ENCODE results near the gene GRN.
"Not testable (repeated sequence)": the region's sequence is repeated elsewhere in the genome, so short reads cannot be mapped to it uniquely, and the experiment has no call there.

Gene GRN

DNA sequence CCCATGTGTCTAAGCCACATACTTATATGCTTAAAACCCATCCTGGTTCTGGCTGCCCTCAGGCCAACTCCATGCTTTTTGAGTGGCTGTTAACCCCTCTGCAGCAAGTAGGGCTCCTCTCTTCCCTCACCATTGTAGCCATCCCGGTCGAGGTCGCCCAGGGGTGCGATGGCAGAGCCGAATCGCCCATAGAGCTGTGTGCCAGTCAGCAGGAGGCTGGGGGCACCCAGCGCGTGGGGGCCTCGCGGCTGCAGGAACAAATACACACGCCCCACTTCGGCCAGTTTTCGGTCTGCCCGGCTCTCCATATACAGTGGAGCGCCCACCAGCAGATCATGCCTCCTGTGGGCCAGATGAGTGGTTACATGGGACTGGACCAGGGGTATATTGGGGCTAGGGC, 38.3 kb downstream of the GRN start:
- no peak for DNase-seq (ENCODE audit: low spot score)

DNA sequence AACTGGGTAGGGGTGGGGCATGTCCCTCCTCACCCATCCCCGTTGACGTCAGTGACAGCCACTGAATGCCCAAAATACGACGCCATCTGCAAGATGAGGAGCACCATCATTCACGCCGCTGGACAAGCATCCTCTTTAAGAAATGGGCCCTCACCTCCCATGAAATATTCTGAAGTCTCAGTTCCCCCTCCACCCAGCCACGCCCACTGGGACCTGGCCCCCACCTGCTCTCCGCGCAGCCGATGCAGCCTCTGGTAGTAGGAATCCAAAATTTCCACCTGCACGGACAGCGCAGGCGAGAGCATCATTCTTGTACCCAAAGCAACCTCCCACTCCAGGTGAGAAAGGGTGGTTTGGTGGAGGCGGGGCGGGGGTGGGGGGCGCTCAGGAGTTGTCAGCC, 38.8 kb downstream of the GRN start:
- no peak for DNase-seq (ENCODE audit: low spot score)

DNA sequence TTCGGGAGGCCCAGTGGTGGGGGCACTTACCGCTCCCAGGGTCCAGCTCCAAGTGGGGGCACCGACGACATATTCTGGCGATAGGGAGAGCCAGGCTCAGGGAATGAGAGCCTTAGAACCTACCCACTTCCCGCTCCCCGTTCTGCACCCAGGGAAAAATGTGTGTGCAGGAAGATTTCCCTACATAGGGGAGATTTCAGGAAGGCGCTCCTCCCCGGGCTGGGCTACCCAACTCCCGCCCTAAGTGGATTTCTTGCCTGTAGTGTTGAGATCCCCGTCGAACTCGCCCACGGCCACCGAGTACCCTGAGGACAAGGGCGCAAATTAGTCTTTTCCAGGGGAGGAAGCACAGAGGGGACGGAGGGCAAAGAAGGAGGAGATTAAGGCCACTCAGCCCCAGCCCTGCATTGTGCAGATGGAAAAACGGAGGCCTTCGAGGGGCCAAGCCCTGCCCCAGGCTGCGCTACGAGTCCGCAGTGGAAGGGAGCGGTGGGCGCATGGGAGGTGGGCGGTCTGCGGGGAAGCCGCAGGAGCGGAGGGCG, 39.2 kb downstream of the GRN start:
- no peak for DNase-seq (ENCODE audit: low spot score)

DNA sequence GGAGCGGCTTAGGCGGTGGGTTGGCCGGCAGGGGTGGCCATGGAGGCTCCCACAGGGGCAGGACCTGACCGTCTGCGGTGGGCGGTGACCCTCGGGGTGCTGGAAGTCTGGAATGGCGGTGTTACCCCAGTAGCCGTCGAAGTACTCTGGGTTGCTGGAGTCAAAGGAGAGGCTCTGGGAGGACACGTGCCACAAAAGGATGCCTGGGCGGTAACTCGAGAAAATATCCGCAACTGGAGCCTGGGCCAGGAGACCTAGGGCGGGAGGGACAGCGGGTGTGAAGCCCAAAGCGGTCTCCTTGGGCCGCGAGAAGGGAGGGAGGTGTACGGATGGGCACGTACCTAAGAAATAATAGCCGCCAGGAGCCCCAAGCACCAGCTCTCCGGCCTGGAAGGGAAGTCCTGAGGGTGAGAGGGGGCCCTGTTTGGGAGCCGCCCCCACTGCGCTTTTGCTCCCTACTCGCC, 39.8 kb downstream of the GRN start:
- no peak for DNase-seq (ENCODE audit: low spot score)

DNA sequence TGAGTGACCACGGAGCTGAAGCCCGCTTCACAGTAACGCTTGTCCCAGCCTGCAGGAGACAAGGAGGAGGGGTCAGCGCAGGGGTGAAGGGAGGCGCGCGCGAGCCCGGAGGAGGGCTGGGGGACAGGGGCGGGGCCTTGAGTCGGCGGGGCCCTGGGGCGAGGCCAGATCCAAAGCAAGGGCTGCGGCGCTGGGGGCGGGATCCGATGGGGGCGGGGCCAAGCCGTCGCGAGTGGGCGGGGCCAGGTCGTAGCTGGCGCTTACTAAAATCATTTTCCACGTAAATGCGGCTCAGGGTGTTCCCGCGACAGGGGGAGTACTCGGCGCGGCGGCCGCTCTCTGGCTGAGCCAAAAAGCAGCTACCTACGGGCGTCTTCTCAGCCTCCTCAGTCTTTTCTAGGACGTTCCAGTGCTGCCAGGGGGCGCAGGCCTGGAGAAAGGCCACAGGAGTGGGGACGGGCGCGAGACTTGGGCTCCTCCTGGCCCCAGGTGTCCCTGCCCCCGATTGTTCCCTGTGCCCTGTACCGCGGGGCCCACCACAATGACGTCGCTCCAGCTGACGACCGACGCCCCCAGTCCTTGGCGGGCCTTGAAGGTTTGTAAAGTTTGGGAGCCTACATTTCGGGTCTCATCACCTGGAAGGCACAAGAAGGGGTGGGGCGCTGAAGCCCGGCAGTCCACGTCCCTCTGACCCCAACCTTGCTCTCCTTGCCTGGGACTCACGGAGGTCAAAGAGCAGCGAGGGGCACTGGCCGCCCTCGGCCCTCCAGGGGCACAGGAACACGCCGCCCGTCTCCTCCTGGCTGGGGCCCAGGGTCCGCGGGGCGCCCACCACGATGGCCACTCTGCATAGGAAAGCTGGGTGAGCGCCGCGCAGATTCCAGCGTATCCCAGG, 40.4 kb downstream of the GRN start:
- peak; percentile 64 for DNase-seq (ENCODE audit: low spot score)

DNA sequence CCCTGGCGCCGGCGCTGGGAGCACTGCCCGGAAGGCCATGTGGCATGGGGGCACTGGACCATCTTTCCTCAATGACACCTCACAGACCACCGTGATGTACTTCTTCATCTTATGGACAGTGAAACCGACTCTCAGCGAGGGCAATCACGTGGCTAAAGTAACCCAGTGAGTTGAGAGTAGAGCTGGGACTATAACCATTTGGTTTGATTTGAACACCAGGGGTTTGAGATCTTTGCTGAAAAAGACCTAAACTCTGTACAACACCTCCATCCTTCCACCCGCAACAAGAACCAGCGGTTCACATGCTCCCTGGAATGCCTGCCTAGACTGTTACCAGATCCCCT, 41.1 kb downstream of the GRN start:
- DNase-seq (ENCODE audit: low spot score): no peak

DNA sequence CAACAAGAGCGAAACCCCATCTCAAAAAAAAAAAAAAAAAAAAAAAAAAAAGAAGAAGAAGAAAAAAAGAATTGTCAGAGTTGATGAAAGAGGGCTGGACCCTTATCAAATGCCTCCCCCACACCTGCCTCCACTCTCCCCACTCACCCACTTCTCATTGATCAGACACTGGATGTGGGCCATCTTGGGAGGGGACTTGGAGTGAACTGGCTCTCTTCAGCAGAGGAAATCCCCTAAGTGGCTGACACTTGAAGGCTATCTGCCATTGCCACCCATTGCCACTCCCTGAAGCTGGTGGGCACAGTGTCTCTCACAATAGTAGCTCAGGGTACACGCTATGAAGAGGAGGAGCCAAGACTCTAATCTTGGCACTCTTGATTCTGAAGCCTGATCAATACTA, 42.7 kb downstream of the GRN start:
- no peak for DNase-seq (ENCODE audit: low spot score)

DNA sequence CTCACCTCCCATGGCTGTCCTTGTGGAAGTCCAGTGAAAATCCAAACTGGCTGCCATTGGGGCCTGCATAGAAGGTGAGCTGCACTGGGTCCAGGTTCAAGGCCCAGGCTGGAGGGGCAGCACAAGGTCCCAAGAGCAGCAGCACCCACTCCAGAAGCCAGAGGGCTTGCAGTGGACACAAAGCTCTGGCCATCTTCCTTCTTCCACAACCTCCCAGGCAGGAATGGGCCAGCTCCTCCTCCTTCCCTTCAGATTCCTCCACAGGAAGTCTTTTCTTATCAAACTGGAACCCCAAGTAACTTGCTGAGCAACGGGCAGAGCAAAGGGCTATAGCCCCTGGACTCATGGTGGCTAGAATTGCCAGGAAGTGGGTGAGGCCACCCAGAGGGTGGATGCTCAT, 44.2 kb downstream of the GRN start, which contains the start of gene ITGA2B:
Gene ITGA2B, minus strand, starts transcription at position 369 of the 400 bp plus-strand sequence. Its CDS starts 176 bp downstream, at position 193.
- no peak for DNase-seq (ENCODE audit: low spot score)

DNA sequence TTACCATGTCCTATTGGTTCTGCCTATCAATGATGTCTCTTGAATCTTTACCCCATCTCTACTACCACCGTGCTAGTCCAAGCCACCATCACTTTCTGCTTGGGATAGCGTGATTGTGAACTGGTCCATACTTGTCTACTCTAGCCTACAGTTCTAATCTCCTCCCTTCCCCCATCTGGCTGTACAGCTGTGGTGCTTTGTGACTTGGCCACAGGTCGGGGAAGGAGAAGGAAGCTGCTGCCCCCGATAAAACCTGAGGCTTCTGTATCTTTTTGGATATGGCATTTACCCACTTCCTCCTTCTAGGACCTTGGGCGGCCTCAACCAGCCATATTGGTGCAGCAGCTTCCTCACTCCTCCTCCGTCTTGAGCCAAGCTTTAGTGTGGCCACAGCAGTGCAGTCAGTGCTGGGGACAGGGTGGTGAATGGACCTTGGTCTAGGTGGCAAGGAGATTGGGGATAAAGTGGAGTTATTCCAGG, 44.7 kb downstream of the GRN start:
- DNase-seq (ENCODE audit: low spot score): no peak

DNA sequence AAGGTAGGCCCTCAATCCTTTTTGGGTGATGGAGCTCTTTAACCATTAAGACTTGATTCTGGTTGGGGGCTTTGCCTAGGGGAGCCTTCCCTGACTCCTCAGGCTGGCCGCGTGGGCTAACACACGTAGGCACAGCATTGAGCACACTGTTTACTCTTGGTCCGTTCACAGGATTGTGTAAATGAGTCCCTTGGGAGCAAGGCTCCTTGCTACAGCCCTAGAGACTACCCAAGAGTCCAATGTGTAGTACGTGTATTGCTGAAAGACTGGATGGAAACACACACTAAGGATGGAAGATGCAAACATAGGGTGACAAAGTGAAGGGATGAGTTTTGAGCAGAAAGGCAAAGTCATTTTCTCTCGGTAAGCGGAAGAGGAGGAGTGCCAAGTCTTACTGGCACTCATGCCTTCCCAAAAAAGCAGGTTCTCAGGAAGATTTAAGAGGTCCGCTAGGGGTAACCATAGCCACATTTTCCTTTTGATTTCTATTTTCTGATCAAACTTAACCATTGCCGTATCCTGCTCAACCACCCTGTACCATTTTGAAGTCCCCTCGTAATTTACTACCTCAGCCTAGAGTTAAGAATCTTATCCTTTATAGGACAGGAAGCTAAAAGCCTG, 45.3 kb downstream of the GRN start:
- no peak for DNase-seq (ENCODE audit: low spot score)

DNA sequence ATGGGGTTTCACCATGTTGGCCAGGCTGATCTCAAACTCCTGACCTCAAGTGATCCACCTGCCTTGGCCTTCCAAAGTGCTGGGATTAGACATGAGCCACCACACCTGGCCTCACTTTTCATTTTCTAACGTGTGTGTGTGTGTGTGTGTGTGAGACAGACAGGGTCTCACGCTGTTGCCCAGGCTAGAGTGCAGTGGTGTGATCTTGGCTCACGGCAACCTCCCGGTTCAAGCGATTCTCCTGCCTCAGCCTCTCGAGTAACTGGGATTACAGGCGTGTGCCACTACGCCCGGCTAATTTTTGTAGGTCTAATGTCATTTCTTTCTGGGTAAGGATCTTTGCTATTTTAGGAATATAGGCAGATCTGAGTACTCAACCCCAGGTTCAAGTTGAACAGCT, 49.0 kb downstream of the GRN start:
- not testable (repeated sequence) for DNase-seq (ENCODE audit: low spot score)

DNA sequence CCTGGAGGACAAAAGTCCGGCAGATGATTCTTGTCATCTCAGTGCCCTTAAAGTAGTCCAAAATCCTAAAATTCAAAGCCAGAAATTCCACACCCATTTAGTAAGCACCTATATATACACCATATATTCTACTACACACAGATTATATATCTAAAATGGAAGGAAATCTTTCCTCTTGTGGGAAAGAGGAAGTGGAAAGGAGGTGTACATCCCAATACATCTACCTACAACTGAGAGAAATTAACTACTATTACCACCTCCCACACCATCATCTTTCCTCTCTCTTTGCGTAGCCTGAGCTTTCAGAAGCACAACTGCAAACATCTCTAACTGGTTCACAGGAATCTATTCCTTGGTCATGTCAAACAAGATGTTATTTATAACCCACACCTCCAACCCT, 49.7 kb downstream of the GRN start:
- no peak for DNase-seq (ENCODE audit: low spot score)

DNA sequence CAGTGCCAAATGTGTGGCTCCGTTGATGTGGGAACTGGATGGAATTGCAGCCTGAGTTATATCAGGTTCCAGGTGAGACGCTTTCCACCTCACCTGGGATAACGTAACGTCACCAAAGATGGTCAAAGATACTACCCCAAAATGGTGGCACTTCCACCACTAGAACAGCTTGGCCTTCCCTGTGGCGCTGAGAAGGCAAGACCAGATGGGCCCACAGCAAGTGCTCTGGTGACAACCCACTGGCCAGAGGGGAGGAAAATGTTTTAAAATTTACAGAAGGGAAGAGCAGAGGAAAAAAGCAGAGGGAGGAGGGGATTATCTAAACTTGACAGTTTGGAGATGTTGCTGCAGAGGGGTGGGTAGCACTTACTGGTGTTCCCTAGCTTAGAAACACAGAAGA, 51.8 kb downstream of the GRN start:
- no peak for DNase-seq (ENCODE audit: low spot score)

DNA sequence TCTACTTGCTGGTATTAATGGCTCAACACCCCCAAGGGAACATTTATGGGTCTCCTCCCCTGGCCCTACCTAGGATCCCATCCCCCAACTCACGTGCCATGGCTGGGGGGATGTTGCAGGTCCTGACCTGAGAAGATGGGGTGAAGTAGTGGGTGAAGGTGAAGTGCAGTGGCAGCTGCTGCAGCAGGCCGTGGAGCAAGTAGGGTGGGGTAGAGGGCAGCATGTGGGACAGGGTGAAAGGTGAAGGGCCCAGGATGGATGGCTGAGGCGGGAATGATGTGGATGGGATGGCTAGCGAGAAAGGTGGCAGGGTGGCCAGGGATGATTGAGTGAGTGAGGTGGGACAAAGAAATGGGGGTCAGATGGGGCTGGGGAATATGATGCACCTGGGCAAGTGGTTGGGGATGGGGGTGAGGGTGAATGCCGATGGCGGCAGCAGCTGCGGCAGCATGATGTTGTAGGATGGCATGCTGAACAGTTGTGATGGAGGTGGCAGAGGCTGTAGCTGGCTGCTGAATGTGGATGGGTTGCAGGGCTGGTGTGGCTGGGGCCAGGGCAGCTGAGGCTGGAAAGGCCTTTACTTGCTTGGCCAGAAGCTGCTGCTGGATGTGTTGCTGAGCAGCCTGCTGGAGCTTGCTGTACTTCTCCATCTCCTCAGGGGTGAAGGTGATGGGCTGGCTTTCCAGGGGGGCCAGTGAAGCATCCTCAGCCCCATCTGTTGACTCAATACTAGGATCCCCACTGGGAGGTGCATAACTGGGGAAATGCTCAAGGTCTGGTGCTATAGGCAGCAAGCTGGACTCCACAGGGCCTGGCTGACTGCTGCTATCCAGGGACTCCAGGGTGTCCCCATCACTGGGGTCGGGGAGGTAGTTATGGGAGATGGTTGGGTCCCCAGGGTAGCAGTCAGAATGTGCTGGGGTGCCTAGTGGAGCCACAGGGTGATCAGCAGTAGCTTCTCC, 52.7 kb downstream of the GRN start:
- DNase-seq (ENCODE audit: low spot score): no peak

DNA sequence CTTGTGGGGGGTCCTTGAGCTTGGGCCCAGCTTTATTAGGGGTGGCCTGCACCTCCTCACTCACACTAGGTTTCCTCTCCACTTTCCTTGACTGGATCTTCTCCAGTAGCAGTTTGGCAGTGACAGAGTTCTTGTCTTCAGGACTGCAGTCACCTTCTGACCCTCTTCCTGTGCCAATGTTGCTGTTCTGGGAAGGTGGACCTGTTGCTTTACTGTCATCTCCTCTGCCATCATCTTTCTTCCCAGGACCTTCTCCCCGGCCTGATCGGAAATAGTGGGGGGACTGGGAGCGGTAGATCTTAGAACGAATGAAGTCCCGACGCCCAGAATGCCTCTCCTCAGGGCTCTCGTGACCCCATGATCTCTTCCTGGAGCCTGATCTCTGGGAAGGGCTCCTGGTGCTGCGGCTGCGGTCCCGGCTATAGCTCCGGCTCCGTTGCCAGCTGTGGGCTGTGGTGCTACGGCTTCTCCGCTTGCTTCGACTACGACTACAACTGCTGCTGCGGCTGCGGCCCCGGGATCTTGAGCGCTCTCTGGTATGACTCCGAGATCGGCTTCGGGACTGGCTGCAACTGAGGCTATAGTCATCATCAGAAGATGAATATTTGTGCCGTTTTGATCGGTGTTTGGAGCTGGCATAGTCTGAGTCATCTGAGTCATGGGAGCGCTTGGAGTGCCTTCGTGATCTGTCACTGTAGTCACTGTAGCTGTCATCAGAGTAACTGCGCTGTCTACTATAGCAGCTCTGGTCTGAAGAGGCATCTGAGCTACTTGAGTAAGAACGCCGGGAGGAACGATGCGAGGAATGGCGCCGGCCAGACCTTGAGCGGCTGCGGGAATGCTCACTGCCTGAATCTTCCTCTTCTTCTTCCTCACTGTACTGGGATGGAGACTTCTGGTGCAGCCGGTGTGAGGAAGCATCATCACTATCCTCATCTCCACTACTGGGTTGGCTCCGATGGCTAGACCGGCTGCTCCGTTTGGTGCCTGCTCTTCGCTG, 53.9 kb downstream of the GRN start:
- DNase-seq (ENCODE audit: low spot score): no peak

DNA sequence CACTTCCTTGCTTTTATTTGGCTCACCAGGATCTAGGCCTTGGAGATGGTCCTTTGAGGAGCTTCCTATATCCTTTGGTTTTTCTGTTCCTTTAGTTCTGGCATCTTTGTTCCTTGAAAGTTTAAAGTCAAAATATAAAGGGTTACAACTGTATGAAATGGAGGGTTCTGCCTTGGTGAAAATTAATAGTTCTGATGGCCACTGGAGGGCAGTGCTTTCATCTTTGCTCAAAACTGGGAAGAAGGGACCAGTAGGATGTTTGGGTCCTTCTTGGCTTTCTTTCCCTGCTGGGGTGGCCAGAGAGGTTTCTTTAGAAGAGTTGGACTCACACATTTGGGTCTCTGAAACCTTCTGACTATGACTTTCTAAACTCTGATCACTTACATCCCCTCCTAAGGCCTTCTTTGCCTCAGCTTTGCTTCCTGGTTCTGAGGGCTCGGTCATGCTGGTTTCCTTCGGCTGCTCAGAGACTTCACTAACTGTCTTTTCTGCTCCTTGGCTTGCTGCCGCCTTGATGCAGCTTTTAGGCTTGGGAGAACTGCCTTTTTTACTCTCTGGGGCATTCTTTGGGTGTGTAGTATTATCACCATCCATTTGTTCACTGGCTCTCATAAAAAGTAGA, 55.2 kb downstream of the GRN start:
- peak; percentile 30 for DNase-seq (ENCODE audit: low spot score)

All from kidney tubule cell (primary cell).